DND-41 (cell line): ENCODE data around the gene SDHB.

Experiments
- ATAC-seq: fragments of 200-7000 bp; cut with Tn5 transposase; 3 replicates; pipeline ENCODE4 v1.9.1; 2021; ENCODE audit warnings: low read depth; ENCODE audit not compliant: insufficient read depth
- DNase-seq: peaks from one replicate; pipeline ENCODE4 v3.0.0-alpha.2; 2020
- H2AFZ ChIP-seq: 2 replicates; pipeline ENCODE4 v1.6.0; 2012; ENCODE audit warnings: low read depth, low read length
- H3K27ac ChIP-seq: 2 replicates; pipeline ENCODE4 v1.5.1; 2012; ENCODE audit warnings: low read length, inconsistent platforms
- H3K27me3 ChIP-seq: fragments of 200-600 bp; sonication (generic); 2 replicates; pipeline ENCODE4 v1.6.0; 2012; ENCODE audit warnings: low read length, mild to moderate bottlenecking, inconsistent platforms; ENCODE audit not compliant: insufficient read depth, poor library complexity
- H3K36me3 ChIP-seq: 2 replicates; pipeline ENCODE4 v1.5.1; 2012; ENCODE audit warnings: low read length, inconsistent platforms; ENCODE audit not compliant: insufficient read depth
- H3K4me1 ChIP-seq: 2 replicates; pipeline ENCODE4 v1.5.1; 2012; ENCODE audit warnings: mild to moderate bottlenecking, low read length; ENCODE audit not compliant: insufficient read depth
- H3K4me2 ChIP-seq: 2 replicates; pipeline ENCODE4 v1.6.0; 2012; ENCODE audit warnings: mild to moderate bottlenecking, moderate library complexity, low read length, inconsistent platforms; ENCODE audit not compliant: insufficient read depth
- H3K4me3 ChIP-seq, 2 experiments: fragments of 200-600 bp in 1 of 2; shearing (Covaris generic) in 1 of 2; 2 replicates each; pipeline ENCODE4 v1.5.1; 2012 to 2016; ENCODE audit warnings: inconsistent platforms in 2 of 2, low read length in 2 of 2, mild to moderate bottlenecking in 2 of 2, low read depth in 1 of 2, moderate library complexity in 1 of 2
- H3K79me2 ChIP-seq: 2 replicates; pipeline ENCODE4 v1.6.0; 2012; ENCODE audit warnings: low read length, inconsistent platforms; ENCODE audit not compliant: insufficient read depth
- H3K9ac ChIP-seq: 2 replicates; pipeline ENCODE4 v1.6.0; 2012; ENCODE audit warnings: low read depth, mild to moderate bottlenecking, inconsistent platforms, low read length, moderate library complexity
- H3K9me3 ChIP-seq: 2 replicates; pipeline ENCODE4 v1.5.1; 2012; ENCODE audit warnings: low read length, moderate library complexity, mild to moderate bottlenecking, inconsistent platforms; ENCODE audit not compliant: insufficient read depth, severe bottlenecking
- H4K20me1 ChIP-seq: 2 replicates; pipeline ENCODE4 v1.6.0; 2012; ENCODE audit warnings: low read length; ENCODE audit not compliant: insufficient read depth
- CTCF ChIP-seq: IDR thresholded peaks from 2 replicates; pipeline ENCODE4 v1.5.1; 2012; ENCODE audit warnings: borderline replicate concordance, low read length, moderate library complexity, mild to moderate bottlenecking; ENCODE audit not compliant: poor library complexity, severe bottlenecking; ENCODE audit errors: extremely low read depth
- EZH2 ChIP-seq: IDR thresholded peaks from 3 replicates; pipeline ENCODE4 v1.6.1; 2012; ENCODE audit warnings: borderline replicate concordance, low read depth, mild to moderate bottlenecking, moderate library complexity, low read length, inconsistent platforms; ENCODE audit not compliant: severe bottlenecking

The SDHB gene

GRCh38 chr1:17008208-17008855, 45.5 kb downstream of the SDHB start:
- Histone ChIP-seq H3K4me3 (no peak overlapping the region), H4K20me1 (peaks cover 11% of the 10 kb centered on the region), H3K4me1 (peaks cover 23% of the 10 kb centered on the region), H3K27me3 (no peaks in the 10 kb centered on the region), H3K36me3 (peaks cover 20% of the 10 kb centered on the region), H3K9ac (no peak overlapping the region), H3K79me2 (peaks cover 8% of the 10 kb centered on the region), H3K4me2 (no peak overlapping the region), H3K27ac (no peak overlapping the region), H2AFZ (no peak overlapping the region), H3K9me3 (no peaks in the 10 kb centered on the region)
- TF ChIP-seq CTCF (no peak), EZH2 (no peak)
- DNase-seq (no peak), ATAC-seq (no peak)

GRCh38 chr1:17007121-17007520, 46.7 kb downstream of the SDHB start:
- peaks cover 8% of the 10 kb centered on the region for H3K79me2 ChIP-seq
- H3K4me1 ChIP-seq, result peaks cover 19% of the 10 kb centered on the region
- H3K9me3 ChIP-seq, result no peaks in the 10 kb centered on the region
- ATAC-seq (no peak), DNase-seq (no peak)
- H4K20me1 ChIP-seq, result peaks cover 13% of the 10 kb centered on the region
- H3K9ac ChIP-seq, result no peak overlapping the region
- H2AFZ ChIP-seq, result no peak overlapping the region
- TF ChIP-seq EZH2 (no peak), CTCF (no peak)
- no peak overlapping the region for H3K27ac ChIP-seq
- H3K36me3 ChIP-seq, result peaks cover 32% of the 10 kb centered on the region
- H3K27me3 ChIP-seq, result no peaks in the 10 kb centered on the region
- H3K4me2 ChIP-seq, result no peak overlapping the region
- no peak overlapping the region for H3K4me3 ChIP-seq

GRCh38 chr1:17005365-17005740, 48.5 kb downstream of the SDHB start:
- Histone ChIP-seq H3K4me3 (no peak overlapping the region), H3K27ac (no peak overlapping the region), H2AFZ (no peak overlapping the region), H4K20me1 (peaks cover 9% of the 10 kb centered on the region; the same call in 1 of the 2 replicates), H3K9ac (no peak overlapping the region), H3K4me1 (peaks cover 6% of the 10 kb centered on the region), H3K9me3 (no peaks in the 10 kb centered on the region), H3K36me3 (peaks cover 43% of the 10 kb centered on the region), H3K4me2 (no peak overlapping the region), H3K79me2 (peaks cover 3% of the 10 kb centered on the region; the same call in 1 of the 2 replicates), H3K27me3 (no peaks in the 10 kb centered on the region)
- TF ChIP-seq EZH2 (no peak), CTCF (no peak)
- no peak for ATAC-seq
- no peak for DNase-seq
